ENCODE results near the gene MISP.

DNA sequence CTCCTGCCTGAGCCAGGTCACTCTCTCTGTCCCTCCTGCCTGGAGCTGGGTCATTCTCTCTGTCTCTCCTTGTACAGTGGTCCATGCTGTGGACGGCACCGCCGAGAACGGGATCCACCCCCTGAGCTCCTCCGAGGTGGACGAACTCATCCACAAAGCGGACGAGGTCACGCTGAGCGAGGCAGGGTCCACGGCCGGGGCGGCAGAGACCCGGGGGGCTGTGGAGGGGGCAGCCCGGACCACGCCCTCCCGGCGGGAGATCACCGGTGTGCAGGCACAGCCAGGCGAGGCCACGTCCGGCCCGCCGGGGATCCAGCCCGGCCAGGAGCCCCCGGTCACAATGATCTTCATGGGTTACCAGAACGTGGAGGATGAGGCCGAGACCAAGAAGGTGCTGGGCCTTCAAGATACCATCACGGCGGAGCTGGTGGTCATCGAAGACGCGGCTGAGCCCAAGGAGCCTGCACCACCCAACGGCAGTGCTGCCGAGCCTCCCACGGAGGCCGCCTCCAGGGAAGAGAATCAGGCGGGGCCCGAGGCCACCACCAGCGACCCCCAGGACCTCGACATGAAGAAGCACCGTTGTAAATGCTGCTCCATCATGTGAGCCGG, 4.6 kb upstream of the MISP start:
- TF ChIP-seq, protein P1, sequence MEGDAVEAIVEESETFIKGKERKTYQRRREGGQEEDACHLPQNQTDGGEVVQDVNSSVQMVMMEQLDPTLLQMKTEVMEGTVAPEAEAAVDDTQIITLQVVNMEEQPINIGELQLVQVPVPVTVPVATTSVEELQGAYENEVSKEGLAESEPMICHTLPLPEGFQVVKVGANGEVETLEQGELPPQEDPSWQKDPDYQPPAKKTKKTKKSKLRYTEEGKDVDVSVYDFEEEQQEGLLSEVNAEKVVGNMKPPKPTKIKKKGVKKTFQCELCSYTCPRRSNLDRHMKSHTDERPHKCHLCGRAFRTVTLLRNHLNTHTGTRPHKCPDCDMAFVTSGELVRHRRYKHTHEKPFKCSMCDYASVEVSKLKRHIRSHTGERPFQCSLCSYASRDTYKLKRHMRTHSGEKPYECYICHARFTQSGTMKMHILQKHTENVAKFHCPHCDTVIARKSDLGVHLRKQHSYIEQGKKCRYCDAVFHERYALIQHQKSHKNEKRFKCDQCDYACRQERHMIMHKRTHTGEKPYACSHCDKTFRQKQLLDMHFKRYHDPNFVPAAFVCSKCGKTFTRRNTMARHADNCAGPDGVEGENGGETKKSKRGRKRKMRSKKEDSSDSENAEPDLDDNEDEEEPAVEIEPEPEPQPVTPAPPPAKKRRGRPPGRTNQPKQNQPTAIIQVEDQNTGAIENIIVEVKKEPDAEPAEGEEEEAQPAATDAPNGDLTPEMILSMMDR (IDR thresholded peaks at IDR 0.05): no peak
- no peak for TF ChIP-seq EZH2 (IDR thresholded peaks at IDR 0.05; ENCODE audit: borderline replicate concordance, insufficient read depth, low read depth, low read length, poor library complexity, severe bottlenecking)
